T-helper 17 cell (primary cell): ENCODE results near the gene PTX4. TPM values are rescaled to one million over a fixed set of nuclear protein-coding genes. Genes with fewer than 3 reads are reported as not detected.
A peak's percentile ranks its signal among the peaks of the same experiment; 100 is the strongest.

ENCODE experiments used
- ATAC-seq: fragments of 150-1000 bp; cut with Tn5 transposase; 2 replicates; pipeline ENCODE4 v1.10.0; 2021; ENCODE audit warnings: mild to moderate bottlenecking, moderate library complexity
- DNase-seq, 3 donors: peaks; one replicate each; pipeline versions ENCODE4 v3.0.0 to v3.0.0-alpha.2; 2020 to 2021
- H3K9me3 ChIP-seq: one replicate; pipeline ENCODE4 v1.7.0; 2013; ENCODE audit warnings: low read length, mild to moderate bottlenecking; ENCODE audit not compliant: control insufficient read depth, poor library complexity, severe bottlenecking
- H3K27ac Mint-ChIP-seq: one replicate; pipeline ENCODE4 v1.8.0; 2022; ENCODE audit warnings: mild to moderate bottlenecking, moderate library complexity, mixed read lengths
- H3K27me3 Mint-ChIP-seq: one replicate; pipeline ENCODE4 v1.8.0; 2022; ENCODE audit warnings: mixed read lengths
- H3K36me3 Mint-ChIP-seq: one replicate; pipeline ENCODE4 v1.8.0; 2022; ENCODE audit warnings: low read depth, mixed read lengths
- H3K4me1 Mint-ChIP-seq: one replicate; pipeline ENCODE4 v1.8.0; 2022; ENCODE audit warnings: mild to moderate bottlenecking, mixed read lengths
- H3K4me3 Mint-ChIP-seq: one replicate; pipeline ENCODE4 v1.8.0; 2022; ENCODE audit warnings: mild to moderate bottlenecking, moderate library complexity, mixed read lengths
- total RNA-seq, 4 donors: library from RNA in 2 of 4; stranded (reverse) in 2 of 4; gene quantifications; one replicate each; pipeline ENCODE4 v1.2.3 and lab custom pipeline; 2022 to 2026

Gene PTX4
- total RNA-seq (not detected), total RNA-seq (lab: John Stamatoyannopoulos, UW) (0 to 0.08 reads per million in 2 donors)

- Mint-ChIP-seq H3K36me3 (no peaks in the 10 kb centered on the region), H3K27ac (no peak within 1 kb of the TSS), H3K27me3 (no peaks in the 10 kb centered on the region), H3K4me3 (no peak within 1 kb of the TSS), H3K4me1 (peaks cover 9% of the 10 kb centered on the region)
- no peaks in the 10 kb centered on the region for H3K9me3 ChIP-seq
- DNase-seq = no peak
- ATAC-seq = no peak
Measured at GRCh38 chr16:1488619-1489018, at the start of gene PTX4. Gene PTX4, minus strand, starts transcription at chr16:1488944. Its CDS starts 35 bp downstream, at chr16:1488909.

- Mint-ChIP-seq H3K27me3 (no peaks in the 10 kb centered on the region), H3K4me3 (peak overlapping the region; percentile 91), H3K27ac (peak overlapping the region; percentile 93), H3K4me1 (peaks cover 49% of the 10 kb centered on the region), H3K36me3 (peaks cover 6% of the 10 kb centered on the region)
- DNase-seq (no peak), ATAC-seq (peak; percentile 40)
- H3K9me3 ChIP-seq = no peaks in the 10 kb centered on the region
Measured at GRCh38 chr16:1537763-1538289, 49.1 kb upstream of the PTX4 start.

- H3K36me3 Mint-ChIP-seq = peaks cover 6% of the 10 kb centered on the region
- H3K4me1 Mint-ChIP-seq = peaks cover 46% of the 10 kb centered on the region
- no peaks in the 10 kb centered on the region for H3K9me3 ChIP-seq
- ATAC-seq = no peak
- H3K27me3 Mint-ChIP-seq = no peaks in the 10 kb centered on the region
- peak overlapping the region; percentile 98 for H3K27ac Mint-ChIP-seq
- DNase-seq = no peak
- H3K4me3 Mint-ChIP-seq = peak overlapping the region; percentile 91
Measured at GRCh38 chr16:1537138-1537577, 48.4 kb upstream of the PTX4 start.

GRCh38 chr16:1536601-1537000 lies 47.9 kb upstream of the PTX4 start:
- no peaks in the 10 kb centered on the region for H3K9me3 ChIP-seq
- Mint-ChIP-seq H3K27ac (peak overlapping the region; percentile 98), H3K36me3 (peaks cover 6% of the 10 kb centered on the region), H3K4me1 (peaks cover 46% of the 10 kb centered on the region), H3K4me3 (peak overlapping the region; percentile 99), H3K27me3 (no peaks in the 10 kb centered on the region)
- DNase-seq = no peak
- no peak for ATAC-seq

- Mint-ChIP-seq H3K27me3 (no peaks in the 10 kb centered on the region), H3K4me1 (peaks cover 43% of the 10 kb centered on the region), H3K36me3 (peaks cover 6% of the 10 kb centered on the region), H3K4me3 (peak overlapping the region; percentile 99), H3K27ac (peak overlapping the region; percentile 98)
- DNase-seq (no peak), ATAC-seq (peak; percentile 59)
- H3K9me3 ChIP-seq = no peaks in the 10 kb centered on the region
Measured at GRCh38 chr16:1535391-1536291, 46.9 kb upstream of the PTX4 start.

GRCh38 chr16:1534021-1535020 lies 45.6 kb upstream of the PTX4 start:
- DNase-seq (no peak), ATAC-seq (peak; percentile 14)
- peaks cover 41% of the 10 kb centered on the region for H3K4me1 Mint-ChIP-seq

GRCh38 chr16:1533443-1533951 lies 44.8 kb upstream of the PTX4 start, which contains the start of gene TMEM204:
Gene TMEM204, plus strand, starts transcription at chr16:1533666. Its CDS starts 610 bp downstream, at chr16:1534276.
- H3K4me3 Mint-ChIP-seq = peak within 1 kb of the TSS; percentile 99
- no peak for DNase-seq
- peak within 1 kb of the TSS; percentile 98 for H3K27ac Mint-ChIP-seq
- H3K36me3 Mint-ChIP-seq = peaks cover 6% of the 10 kb centered on the region
- no peaks in the 10 kb centered on the region for H3K27me3 Mint-ChIP-seq
- ATAC-seq = peak; percentile 51
- H3K4me1 Mint-ChIP-seq = peaks cover 38% of the 10 kb centered on the region
- no peaks in the 10 kb centered on the region for H3K9me3 ChIP-seq

More at GRCh38 chr16:1534021-1535020, 45.6 kb upstream of the PTX4 start:
- Mint-ChIP-seq H3K36me3 (peaks cover 6% of the 10 kb centered on the region), H3K4me3 (peak overlapping the region; percentile 99), H3K27me3 (no peaks in the 10 kb centered on the region), H3K27ac (peak overlapping the region; percentile 98)
- H3K9me3 ChIP-seq = no peaks in the 10 kb centered on the region

- peak overlapping the region; percentile 51 for H3K27ac Mint-ChIP-seq
- no peaks in the 10 kb centered on the region for H3K27me3 Mint-ChIP-seq
- peak overlapping the region; percentile 99 for H3K4me3 Mint-ChIP-seq
- peaks cover 31% of the 10 kb centered on the region for H3K4me1 Mint-ChIP-seq
- H3K36me3 Mint-ChIP-seq = peaks cover 4% of the 10 kb centered on the region
- no peaks in the 10 kb centered on the region for H3K9me3 ChIP-seq
- DNase-seq (no peak), ATAC-seq (no peak)
Measured at GRCh38 chr16:1532771-1533170, 44.0 kb upstream of the PTX4 start.

- ATAC-seq = no peak
- no peak overlapping the region for H3K27ac Mint-ChIP-seq
Measured at GRCh38 chr16:1532081-1532760, 43.5 kb upstream of the PTX4 start.

GRCh38 chr16:1531638-1531910 lies 42.8 kb upstream of the PTX4 start:
- Mint-ChIP-seq H3K27me3 (no peaks in the 10 kb centered on the region), H3K36me3 (peaks cover under 1% of the 10 kb centered on the region), H3K27ac (no peak overlapping the region), H3K4me1 (peaks cover 29% of the 10 kb centered on the region), H3K4me3 (no peak overlapping the region)
- ATAC-seq = no peak
- H3K9me3 ChIP-seq = no peaks in the 10 kb centered on the region
- no peak for DNase-seq

More at GRCh38 chr16:1532081-1532760, 43.5 kb upstream of the PTX4 start:
- Mint-ChIP-seq H3K36me3 (peaks cover 4% of the 10 kb centered on the region), H3K4me1 (peaks cover 28% of the 10 kb centered on the region), H3K4me3 (peak overlapping the region; percentile 99), H3K27me3 (no peaks in the 10 kb centered on the region)
- H3K9me3 ChIP-seq = no peaks in the 10 kb centered on the region
- no peak for DNase-seq

- H3K9me3 ChIP-seq = no peaks in the 10 kb centered on the region
- DNase-seq (no peak), ATAC-seq (no peak)
- H3K4me1 Mint-ChIP-seq = peaks cover 26% of the 10 kb centered on the region
- H3K36me3 Mint-ChIP-seq = no peaks in the 10 kb centered on the region
- no peak overlapping the region for H3K4me3 Mint-ChIP-seq
- no peak overlapping the region for H3K27ac Mint-ChIP-seq
- H3K27me3 Mint-ChIP-seq = no peaks in the 10 kb centered on the region
Measured at GRCh38 chr16:1530883-1531637, 42.3 kb upstream of the PTX4 start.
